Mucosa of descending colon (tissue), 3 donors: Measurements from ENCODE around the gene TRERF1. TPM values are rescaled to one million over a fixed set of nuclear protein-coding genes. Genes with fewer than 3 reads are reported as not detected.
A peak's percentile ranks its signal among the peaks of the same experiment; 100 is the strongest.

Experiments
- ATAC-seq: fragments of 200-7000 bp; cut with Tn5 transposase; one replicate; pipeline ENCODE4 v1.9.1; 2020; ENCODE audit warnings: mild to moderate bottlenecking, moderate library complexity
- DNase-seq, 3 donors: peaks; one replicate each; pipeline ENCODE4 v3.0.0-alpha.2; 2020
- H3K36me3 ChIP-seq: fragments of 200-600 bp; one replicate; pipeline ENCODE4 v1.8.0; 2021; ENCODE audit warnings: low read depth, mild to moderate bottlenecking
- H3K4me1 ChIP-seq: fragments of 200-600 bp; one replicate; pipeline ENCODE4 v1.8.0; 2021; ENCODE audit warnings: low read depth, mild to moderate bottlenecking
- H3K4me3 ChIP-seq: fragments of 200-600 bp; one replicate; pipeline ENCODE4 v1.8.0; 2021; ENCODE audit warnings: mild to moderate bottlenecking
- H3K9me3 ChIP-seq: fragments of 200-600 bp; one replicate; pipeline ENCODE4 v1.8.0; 2021; ENCODE audit warnings: mild to moderate bottlenecking
- intact Hi-C, 2 donors: fragments of 100-400 bp; cut with DNase I in 1 of 2; cut with micrococcal nuclease in 1 of 2; formaldehyde crosslinking; loops; one replicate each; pipeline versions ENCODE4 v1.11.0 to v1.11.1; 2022; cut with DNase I, micrococcal nuclease
- total RNA-seq, 3 donors: library from RNA; stranded (reverse); fragmentation: NEBNext Ultra II Directional in 2 of 3; extraction: Animal tissue kit (Norgen Biotek cat#: 25700) in 2 of 3; gene quantifications; one replicate each; pipeline versions ENCODE4 v1.2.1 to v1.2.4, GENCODE V29; 2021 to 2023
- TF ChIP-seq, protein P1 (sequence below): fragments of 200-600 bp; IDR thresholded peaks from one replicate; pipeline ENCODE4 v1.8.0; 2022; ENCODE audit warnings: antibody characterized with exemption, mild to moderate bottlenecking
- donor health status: DM: no; HTN: no; CAD: no; lungs with moderate emphysema.
- donor health status: DM: no; HTN: no; CAD: no.
- donor health status: DM: no; HTN: yes; CAD: no.

The TRERF1 gene
- total RNA-seq, 3 donors from 2014 or later, result 2.8 to 11.2 (median 3.8) TPM

- no peaks in the 10 kb centered on the region for H3K36me3 ChIP-seq
- TF ChIP-seq, protein P1, sequence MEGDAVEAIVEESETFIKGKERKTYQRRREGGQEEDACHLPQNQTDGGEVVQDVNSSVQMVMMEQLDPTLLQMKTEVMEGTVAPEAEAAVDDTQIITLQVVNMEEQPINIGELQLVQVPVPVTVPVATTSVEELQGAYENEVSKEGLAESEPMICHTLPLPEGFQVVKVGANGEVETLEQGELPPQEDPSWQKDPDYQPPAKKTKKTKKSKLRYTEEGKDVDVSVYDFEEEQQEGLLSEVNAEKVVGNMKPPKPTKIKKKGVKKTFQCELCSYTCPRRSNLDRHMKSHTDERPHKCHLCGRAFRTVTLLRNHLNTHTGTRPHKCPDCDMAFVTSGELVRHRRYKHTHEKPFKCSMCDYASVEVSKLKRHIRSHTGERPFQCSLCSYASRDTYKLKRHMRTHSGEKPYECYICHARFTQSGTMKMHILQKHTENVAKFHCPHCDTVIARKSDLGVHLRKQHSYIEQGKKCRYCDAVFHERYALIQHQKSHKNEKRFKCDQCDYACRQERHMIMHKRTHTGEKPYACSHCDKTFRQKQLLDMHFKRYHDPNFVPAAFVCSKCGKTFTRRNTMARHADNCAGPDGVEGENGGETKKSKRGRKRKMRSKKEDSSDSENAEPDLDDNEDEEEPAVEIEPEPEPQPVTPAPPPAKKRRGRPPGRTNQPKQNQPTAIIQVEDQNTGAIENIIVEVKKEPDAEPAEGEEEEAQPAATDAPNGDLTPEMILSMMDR, result no peak
- H3K4me1 ChIP-seq, result peaks cover 8% of the 10 kb centered on the region
- intact Hi-C loops, result loop anchor here in 1 of 2 donors (10.0 kb wide), 1 partner anchor 272 kb away; no protein-coding TSS in a partner anchor
- DNase-seq (no peak), ATAC-seq (no peak)
- H3K9me3 ChIP-seq, result no peaks in the 10 kb centered on the region
- H3K4me3 ChIP-seq, result no peak overlapping the region
These were observed 188.5 kb downstream of the TRERF1 start for GRCh38 chr6:42263165-42263728.

DNA sequence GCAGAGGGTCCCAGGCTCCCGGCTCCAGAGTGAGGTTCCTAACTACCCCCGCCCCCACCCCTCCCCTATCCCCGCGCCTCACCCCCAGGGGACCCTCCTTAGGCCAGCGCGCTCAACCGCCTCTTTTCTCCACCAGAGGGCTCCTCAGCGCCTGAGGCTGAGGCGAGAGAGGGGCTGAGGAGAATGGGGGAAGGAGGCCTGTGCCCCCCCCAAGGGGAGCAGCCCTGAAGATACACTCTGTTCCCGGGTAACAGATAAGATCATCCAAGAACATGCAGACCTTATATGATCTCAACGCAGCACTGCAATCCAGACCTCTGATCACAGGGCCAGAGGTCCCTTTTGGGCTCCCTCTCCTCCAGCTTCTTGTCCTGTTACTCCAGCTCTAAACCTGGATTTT, 190.8 kb downstream of the TRERF1 start:
- TF ChIP-seq, protein P1, result no peak
- DNase-seq, result peak in 1 of 3 donors; percentile 42
- H3K4me3 ChIP-seq, result no peak overlapping the region
- H3K36me3 ChIP-seq, result no peaks in the 10 kb centered on the region
- no peaks in the 10 kb centered on the region for H3K9me3 ChIP-seq
- peaks cover 8% of the 10 kb centered on the region for H3K4me1 ChIP-seq
- peak; percentile 67 for ATAC-seq
- intact Hi-C loops, result loop anchor here in 1 of 2 donors (10.0 kb wide), 1 partner anchor 274 kb away; no protein-coding TSS in a partner anchor

- Histone ChIP-seq H3K9me3 (no peaks in the 10 kb centered on the region), H3K4me3 (no peak overlapping the region), H3K4me1 (peaks cover 8% of the 10 kb centered on the region), H3K36me3 (no peaks in the 10 kb centered on the region)
- DNase-seq, result no peak
- intact Hi-C loops, result loop anchor here in 1 of 2 donors (10.0 kb wide), 1 partner anchor 274 kb away; no protein-coding TSS in a partner anchor
- TF ChIP-seq, protein P1, result no peak
- peak; percentile 52 for ATAC-seq
These were observed 191.3 kb downstream of the TRERF1 start for GRCh38 chr6:42260396-42260888.

- TF ChIP-seq, protein P1, result no peak
- Histone ChIP-seq H3K4me3 (no peak overlapping the region), H3K4me1 (peaks cover 8% of the 10 kb centered on the region), H3K36me3 (no peaks in the 10 kb centered on the region), H3K9me3 (no peaks in the 10 kb centered on the region)
- DNase-seq, result no peak
- intact Hi-C loops, result loop anchor here (10.0 kb wide), 2 partner anchors 275 to 285 kb away; no protein-coding TSS in a partner anchor
- ATAC-seq, result no peak
These were observed 191.8 kb downstream of the TRERF1 start for GRCh38 chr6:42259841-42260395.

- Histone ChIP-seq H3K36me3 (no peaks in the 10 kb centered on the region), H3K4me3 (no peak overlapping the region), H3K4me1 (peaks cover 8% of the 10 kb centered on the region), H3K9me3 (no peaks in the 10 kb centered on the region)
- intact Hi-C loops, result loop anchor here in 1 of 2 donors (10.0 kb wide), 1 partner anchor 286 kb away; no protein-coding TSS in a partner anchor
- TF ChIP-seq, protein P1, result no peak
- no peak for DNase-seq
- no peak for ATAC-seq
These were observed 192.4 kb downstream of the TRERF1 start for GRCh38 chr6:42259286-42259685.
